Stimulated activated CD4-positive, alpha-beta T cell treated with anti-CD3 and anti-CD28 coated beads, Interleukin-15, amount 100 ng/mL, for 48 hours (primary cell): ENCODE data around the gene DDX24.

ENCODE experiments used
- DNase-seq, 2 donors: peaks; one replicate each; pipeline ENCODE4 v3.0.0-alpha.2; 2020; ENCODE audit warnings: low read depth in 2 of 2

Gene DDX24, protein sequence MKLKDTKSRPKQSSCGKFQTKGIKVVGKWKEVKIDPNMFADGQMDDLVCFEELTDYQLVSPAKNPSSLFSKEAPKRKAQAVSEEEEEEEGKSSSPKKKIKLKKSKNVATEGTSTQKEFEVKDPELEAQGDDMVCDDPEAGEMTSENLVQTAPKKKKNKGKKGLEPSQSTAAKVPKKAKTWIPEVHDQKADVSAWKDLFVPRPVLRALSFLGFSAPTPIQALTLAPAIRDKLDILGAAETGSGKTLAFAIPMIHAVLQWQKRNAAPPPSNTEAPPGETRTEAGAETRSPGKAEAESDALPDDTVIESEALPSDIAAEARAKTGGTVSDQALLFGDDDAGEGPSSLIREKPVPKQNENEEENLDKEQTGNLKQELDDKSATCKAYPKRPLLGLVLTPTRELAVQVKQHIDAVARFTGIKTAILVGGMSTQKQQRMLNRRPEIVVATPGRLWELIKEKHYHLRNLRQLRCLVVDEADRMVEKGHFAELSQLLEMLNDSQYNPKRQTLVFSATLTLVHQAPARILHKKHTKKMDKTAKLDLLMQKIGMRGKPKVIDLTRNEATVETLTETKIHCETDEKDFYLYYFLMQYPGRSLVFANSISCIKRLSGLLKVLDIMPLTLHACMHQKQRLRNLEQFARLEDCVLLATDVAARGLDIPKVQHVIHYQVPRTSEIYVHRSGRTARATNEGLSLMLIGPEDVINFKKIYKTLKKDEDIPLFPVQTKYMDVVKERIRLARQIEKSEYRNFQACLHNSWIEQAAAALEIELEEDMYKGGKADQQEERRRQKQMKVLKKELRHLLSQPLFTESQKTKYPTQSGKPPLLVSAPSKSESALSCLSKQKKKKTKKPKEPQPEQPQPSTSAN

DNA sequence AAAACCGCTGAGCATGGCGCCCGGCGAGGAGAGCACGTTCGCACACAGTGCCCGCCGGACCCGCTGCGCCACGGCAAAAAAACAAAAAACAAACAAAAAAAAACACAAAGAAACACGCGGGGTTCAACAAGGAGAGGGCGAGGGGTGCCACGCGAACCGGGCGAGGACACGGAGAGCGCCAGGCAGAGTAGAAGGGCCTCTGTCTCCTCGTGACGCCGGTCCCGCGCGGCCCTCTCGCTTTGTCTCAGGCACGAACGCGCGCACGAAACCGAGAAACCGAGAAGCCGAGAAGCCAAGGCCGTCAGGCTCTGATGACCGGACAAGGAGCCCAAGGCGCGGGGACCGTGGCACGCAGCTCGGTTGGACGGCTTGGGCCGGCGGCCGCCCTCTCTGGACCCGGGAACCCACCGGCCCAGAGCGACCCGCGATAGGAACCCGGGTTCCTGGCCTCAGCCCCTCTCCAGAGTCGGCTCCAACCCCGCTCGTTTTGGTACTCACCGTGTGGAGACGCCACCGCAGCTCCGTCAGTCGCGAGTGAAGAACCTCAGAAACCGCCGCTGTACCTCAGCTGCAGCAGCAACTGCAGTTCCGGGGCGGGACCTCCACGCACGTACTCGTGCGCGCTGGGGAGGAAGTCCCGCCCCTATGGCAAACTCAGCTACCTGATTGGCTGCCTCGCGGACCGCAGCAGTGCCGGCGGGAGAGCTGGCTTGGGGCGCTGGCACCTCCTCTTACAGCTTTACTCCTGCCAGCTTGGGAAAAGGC is at the start of gene DDX24, which contains the start of gene IFI27L1:
Gene DDX24, minus strand, starts transcription at position 582 of the 765 bp plus-strand sequence. CDS start 1,460 bp downstream, outside the sequence.
Gene IFI27L1, plus strand, starts transcription at position 690 of the 765 bp plus-strand sequence. CDS start 15,628 bp downstream, outside the sequence.
- peak; percentile 93 to 96 for DNase-seq

DNA sequence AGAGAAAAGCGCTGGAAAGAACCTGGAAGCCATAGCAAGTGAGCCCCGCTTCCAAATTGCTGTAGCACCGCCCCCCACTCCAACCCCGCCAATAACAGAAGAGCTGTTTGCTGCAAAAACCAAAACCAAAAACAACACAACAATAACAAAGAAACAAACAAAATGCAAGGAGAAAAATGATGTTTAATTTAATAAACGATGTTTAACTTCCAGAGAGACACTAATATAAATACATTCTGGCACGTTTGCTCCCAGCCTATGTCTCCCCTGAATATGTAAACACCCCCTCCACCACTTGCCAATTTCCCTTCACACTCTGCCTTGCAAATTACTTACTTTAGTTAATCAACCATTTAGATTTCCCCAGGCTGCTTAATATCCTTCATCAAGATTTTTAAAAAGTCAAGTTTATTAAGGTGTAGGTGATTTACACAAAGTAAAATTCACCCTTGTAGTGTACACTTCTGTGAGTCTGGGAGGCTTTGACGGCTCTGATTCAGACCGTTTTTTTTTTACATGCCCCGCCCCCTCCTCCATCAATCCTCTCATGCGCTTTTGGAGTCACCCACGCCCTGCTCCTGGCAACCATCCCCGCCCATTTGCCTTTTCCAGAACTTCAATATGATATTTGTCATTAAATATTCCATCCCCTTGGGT is 48.9 kb upstream of the DDX24 start:
- no peak for DNase-seq

DNA sequence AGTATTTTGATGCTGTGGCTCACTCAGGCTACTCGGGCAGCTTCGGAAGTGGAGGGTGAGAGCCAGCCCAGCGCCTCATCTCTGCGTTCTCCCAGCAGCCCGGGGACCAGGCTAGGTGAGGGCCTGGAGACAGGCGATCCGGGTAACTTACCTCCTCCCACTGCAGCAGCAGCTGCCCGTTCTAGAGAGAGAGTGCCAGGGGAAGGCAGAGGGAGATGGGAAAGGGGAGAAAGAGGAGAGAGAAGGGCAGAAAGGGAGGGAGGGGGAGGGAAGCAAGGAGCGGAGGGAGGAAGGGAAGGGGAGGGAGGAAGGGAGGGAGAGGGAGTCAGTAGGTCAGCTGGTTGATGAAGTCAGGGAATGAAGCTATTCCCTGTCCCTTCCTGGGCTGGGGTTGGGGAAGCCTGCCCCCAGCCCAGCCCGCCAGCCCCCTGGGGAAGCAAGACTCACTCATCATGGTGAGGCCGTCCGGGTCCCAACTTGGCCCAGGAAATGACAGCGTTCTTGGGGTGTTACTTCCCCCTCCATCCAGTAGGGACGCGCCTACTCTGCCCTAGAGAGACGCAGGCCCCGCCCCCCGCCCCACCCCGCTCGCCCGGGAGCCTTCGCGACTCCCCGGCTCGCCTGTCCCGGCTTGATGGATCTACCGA is 48.2 kb upstream of the DDX24 start, which contains the start of gene IFI27L2:
Gene IFI27L2, minus strand, starts transcription at position 494 of the 647 bp plus-strand sequence. Its CDS starts 40 bp downstream, at position 454.
- peak; percentile 44 to 61 for DNase-seq

DNA sequence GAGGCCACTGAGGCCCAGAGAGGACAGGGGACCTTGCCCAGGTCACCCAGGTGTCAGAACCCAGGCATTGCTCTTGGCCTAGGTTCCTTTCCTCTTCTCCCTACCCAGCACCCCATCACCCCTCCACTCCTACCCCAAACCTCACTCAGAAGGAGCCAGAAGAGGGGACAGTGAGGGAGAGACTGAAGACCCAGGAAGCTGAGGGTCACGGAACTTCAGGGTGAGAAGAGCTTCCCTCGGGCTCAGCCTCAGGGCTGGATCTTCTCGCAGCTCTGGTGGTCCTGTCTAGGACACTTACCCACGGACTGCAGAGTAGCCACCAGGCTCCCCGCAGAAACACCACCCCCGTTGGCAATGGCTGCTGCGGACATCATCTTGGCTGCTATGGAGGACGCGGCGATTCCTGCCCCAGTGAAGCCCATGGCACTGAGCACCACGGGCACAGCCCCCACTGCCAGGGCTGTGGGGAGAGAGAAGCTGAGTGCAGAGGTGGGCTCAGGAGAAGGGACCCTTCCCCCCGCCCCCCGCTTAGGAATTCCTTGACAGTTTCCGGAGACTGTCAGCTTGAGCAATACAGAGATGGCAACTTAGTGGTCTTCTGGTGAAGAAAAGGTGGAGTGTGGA is 47.3 kb upstream of the DDX24 start:
- no peak for DNase-seq

DNA sequence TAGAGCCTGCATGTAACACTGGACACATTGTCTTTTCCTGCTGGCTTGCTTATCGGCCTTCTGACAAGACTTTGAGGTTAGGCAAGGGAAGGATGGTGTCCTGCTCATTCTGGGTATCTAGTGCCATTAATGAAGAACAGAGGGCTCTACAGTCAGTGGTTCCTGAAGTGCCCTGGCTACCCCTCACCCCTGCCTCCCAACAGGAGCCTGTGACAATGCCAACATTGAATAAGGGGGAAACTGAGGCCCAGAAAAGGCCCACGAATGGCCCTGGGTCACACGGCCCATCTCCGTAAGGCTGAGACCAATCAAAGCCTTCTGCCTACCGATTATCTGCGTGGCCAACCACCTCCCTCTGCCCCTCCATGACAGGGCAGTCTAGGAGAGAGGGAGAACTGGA is 46.3 kb upstream of the DDX24 start:
- no peak for DNase-seq

DNA sequence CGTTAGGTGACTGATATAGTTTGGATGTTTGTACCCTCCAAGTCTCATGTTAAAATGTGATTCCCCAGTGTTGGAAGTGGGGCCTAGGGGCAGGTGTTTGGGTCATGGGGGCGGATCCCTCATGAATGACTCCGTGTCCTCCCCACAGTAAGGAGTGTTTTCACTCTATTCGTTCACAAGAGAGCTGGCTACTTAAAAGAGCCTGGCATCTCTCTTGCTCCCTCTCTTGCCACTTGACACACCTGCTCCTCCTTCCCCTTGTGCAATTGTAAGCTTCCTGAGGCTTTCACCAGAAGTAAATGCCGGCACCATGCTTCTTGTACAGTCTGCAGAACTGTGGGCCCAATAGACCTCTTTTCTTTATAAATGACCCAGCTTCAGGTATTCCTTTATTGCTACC is 45.8 kb upstream of the DDX24 start:
- no peak for DNase-seq

DNA sequence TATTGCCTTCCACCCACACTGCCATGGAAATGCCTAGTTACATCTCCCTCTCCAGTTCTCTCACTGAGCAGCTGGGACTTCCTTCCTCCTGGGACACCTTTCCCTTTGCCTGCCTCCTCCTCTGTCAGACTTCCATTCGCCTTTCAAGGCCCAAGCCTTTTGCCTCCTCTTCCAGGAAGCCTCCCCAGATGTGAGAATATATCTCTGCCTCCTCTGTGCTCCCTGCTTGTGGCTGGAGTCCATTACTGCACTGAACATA is 45.3 kb upstream of the DDX24 start:
- no peak for DNase-seq

DNA sequence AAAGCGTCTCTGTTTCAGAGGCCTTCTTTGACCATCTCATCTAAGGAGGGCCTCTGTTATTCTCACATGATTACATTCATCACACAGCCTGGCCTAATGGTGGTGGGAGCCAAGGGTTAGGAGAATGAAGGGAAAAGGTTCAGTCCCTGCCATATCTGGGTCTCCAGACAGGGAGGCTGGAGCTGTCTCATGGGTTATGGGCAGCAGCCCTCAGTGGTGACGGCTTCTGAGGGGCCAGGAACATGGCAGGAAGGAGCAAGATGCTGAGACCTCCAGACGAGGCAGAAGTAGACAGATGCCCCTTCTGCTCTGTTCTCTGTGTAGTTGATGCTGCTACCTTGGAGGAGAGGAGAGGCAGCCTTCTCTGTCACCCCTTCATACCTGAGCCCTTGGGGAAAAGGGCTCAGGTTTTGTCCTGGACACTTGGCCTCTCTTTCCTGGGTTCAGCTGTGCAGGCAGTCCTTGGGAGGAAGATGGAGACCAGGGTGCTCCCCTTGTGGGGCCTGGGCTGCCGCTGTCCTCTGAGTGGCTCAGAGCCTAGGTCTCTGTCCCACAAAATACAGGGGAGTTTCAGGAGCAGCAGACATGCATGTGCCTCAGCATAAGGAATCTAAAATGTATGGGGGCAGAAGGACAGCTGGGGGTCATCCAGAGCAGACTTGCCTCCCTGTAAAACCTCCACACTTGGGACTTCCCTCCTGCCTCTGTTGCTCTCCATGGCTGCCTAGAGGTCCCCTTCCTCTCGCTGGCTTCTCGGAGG is 44.8 kb upstream of the DDX24 start:
- DNase-seq, result no peak

DNA sequence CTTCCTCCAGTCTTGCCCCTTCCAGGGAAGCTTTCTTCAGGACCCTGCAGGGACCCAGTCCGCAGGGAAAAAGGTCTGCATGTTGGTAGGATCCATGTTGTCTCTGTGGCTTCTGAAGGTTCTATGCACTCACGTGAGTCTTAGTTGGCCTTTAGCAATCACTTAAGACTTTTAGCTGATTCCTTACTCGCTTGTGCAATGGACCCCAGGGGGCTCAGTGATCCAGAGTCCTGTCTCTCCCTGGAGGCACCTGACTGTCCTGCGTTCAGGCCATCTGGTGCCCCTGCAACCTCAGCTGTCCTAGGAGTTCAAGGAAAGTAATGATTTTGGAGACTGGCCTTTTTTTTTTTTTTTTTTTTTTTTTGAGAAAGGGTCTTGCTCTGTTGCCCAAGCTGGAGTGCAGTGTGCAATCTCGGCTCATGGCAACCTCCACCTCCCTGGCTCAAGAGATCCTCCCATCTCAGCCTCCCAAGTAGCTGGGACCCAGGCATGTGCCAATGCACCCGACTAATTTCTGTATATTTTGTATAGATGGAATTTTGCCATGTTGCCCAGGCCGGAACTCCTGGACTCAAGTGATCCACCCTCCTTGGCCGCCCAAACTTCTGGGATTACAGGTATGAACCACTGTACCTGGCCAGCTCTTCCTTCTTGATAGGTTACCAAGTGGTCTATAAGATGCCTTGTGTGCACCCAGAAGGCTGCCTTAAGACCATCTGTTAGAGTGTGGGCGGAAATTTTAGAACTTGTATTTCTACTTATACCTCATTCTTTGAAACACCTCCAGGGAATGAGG is 43.8 kb upstream of the DDX24 start:
- no peak for DNase-seq

DNA sequence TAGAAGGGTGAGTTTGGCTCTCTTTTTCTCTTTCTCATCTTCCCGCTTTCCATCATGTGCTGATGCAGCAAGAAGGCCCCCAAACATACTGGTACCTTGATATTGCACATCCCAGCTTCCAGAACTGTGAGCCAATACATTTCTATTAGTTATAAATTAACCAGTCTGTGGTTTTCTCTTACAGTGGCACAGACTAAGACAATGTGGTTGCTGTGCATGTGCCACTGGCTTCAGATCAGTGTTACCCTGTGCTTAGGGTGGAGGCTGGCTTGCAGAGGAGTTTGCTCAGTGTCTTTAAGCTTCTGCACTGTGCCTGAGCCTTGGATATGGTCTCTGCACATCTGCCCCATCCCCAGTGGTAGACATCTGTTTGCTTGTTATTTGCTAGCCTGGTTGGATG is 42.9 kb upstream of the DDX24 start:
- DNase-seq, result no peak

DNA sequence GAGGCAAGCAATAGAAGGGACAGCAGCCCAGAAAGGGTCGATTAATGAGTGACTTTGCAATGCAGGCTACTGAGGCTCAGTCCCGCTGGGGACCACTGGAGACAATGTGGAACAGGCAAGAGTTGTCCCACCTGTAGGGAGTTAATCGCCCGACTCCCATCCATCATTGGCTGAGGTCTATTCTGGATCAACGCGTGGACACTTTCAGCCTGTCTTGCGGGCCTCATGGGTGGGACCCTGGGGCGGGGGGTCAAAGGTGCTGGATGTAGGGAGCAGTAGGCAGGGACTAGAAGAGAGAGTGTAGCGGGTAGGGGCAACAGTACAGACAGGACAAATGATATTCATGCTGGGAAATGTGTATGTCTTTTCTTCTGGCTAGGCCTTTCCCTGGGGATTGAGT is 42.3 kb upstream of the DDX24 start:
- DNase-seq, result no peak

DNA sequence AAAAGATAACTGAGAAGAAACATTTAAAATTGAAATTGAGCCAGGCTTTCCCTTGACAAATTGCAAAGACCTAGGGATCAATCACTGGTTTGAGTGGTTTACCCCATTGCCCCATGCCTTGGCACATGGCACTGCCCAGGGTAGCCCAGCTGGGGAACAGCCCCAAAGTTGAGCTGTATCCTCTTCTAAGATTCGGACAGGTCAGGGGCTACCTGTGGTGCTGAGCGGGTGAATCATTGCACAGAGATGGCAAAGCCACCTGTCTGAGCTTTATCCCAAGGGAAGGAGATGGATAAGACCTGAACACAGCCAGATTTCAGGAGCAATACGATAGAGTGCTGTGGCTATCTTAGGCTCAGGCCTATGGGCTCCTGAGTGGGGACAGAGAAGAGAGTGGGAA is 41.4 kb upstream of the DDX24 start:
- no peak for DNase-seq

DNA sequence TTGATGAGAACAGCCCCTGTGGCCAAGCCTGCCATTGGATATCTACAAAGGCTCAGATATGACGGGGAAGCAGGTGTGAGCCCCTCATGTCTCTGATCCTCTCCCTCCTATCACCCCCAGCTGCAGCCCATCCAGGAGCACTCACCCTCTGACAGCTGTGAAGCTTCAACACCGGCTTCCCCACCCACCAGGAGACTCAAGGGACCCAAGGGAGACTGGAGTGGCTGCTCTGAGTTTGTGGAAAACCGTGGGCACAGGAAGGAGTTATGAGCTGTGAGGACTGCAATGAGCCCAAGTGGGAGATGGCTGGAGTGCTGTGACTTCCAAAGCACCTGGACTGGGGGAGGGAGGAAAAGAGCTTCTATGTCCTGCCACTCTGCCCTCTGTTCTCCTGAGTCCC is 40.5 kb upstream of the DDX24 start:
- DNase-seq, result no peak

DNA sequence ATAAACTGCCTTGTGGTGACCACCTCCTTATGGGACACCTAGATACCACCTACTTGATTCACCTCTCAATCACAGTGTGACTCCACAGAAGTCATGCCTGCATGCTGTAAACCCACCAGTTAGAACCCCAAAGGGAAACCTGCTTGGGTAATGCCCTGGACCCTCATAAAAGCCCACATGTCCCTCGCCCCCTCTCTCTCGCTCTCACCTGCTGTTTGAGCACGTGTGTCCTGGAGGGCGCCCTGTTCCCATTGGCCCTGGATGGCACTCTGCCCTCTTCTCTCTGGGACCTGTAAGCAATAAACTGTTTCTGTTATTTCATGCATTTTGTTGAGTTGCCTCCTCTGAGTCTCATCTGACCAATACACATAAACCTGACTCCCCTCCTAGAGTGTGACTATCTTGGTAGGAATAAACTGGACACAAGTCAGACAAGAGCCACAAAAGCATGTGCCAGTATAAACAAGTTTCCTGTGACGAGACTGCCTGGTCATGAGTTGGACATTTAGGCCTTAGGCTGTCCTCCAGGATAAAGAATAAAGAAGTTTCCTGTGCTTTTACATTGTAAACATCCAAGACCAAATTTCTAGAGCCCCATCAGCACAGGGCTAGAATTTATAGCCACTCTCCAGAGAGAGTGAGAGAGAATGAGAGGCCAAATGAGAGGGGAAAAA is 39.8 kb upstream of the DDX24 start:
- no peak for DNase-seq

DNA sequence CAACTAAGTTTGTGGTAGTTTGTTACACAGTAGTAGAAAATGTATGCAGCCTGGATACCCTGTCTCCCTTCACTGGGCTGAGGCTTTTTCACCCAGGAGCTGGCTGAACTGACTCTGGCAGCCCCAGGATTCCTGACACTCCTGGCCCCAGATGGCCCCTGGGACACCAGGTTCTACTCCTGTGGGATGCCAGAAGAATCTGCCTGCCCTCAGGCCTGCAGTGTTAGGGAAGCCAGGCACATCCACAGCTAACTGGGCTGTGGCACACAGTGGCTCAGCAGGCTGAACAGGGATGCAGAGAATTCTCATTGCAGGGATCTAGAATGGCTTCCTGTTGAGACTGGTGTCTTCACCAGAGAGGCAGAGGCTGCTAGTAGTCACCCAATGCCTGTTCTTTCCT is 38.1 kb upstream of the DDX24 start:
- DNase-seq, result no peak

DNA sequence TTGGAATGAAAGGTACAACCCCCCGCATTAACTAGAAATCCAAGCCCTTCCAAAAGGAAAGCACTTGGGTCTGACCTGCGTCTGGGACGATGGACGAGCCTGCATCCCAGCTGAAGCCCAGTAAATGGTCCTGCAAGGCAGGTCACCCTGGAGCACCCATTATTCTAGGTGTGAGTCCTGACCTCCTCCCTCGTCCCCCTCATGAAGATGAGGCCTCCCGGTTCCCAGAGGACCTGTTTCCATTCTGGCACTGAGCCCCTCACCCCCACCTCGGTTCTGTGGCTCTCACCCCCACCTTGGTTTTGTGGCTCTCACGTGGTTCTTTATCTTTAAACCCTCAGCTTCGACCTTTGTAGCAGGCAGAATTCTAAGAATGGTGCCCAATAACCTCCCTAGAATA is 36.9 kb upstream of the DDX24 start:
- DNase-seq, result no peak

DNA sequence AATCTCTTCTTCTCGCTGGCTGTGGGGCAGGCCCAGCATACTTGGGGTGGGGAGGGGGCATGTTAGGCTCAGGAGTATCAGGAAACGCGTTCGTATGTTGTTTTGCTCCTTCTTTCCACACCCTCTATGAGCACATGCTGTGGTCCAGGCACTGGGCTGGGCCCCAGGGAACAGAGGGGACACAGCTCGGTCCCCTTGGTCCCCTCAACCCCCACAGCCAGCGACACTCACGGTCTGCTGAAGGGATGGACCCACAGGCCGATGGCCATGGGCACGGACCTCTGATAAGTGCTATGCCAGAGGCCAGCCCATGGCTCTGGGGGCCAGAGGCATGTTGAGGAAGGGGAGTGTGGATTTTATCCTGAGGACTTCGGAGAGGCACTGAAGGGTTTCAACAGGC is 35.7 kb upstream of the DDX24 start:
- DNase-seq, result no peak

DNA sequence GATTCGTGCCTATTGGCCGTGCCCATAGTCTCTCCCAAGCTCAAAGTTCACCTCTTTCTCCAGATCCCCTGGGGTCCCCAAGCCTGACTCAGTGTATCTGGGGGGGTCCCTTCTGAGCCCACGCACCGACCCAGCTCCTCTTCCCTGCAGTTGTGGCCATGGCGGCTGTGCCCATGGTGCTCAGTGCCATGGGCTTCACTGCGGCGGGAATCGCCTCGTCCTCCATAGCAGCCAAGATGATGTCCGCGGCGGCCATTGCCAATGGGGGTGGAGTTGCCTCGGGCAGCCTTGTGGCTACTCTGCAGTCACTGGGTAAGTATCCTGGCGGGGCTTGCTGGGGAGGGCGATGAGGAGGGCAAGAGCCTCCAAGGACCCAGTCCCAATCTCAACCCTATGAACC is 34.6 kb upstream of the DDX24 start:
- DNase-seq, result no peak
